GM12864 (cell line): Measurements from ENCODE around the gene SEC62.
A peak's percentile ranks its signal among the peaks of the same experiment; 100 is the strongest.

Experiments
- DNase-seq: peaks from one replicate; pipeline ENCODE4 v3.0.0-alpha.2; 2011; ENCODE audit warnings: low read depth
- H3K4me3 ChIP-seq: 2 replicates; pipeline ENCODE4 v1.5.1; 2011; ENCODE audit warnings: mild to moderate bottlenecking, low read depth, low read length, control low read depth
- TF ChIP-seq, protein P1 (sequence below): IDR thresholded peaks from 2 replicates; pipeline ENCODE4 v1.5.1; 2011; ENCODE audit warnings: low read depth, mild to moderate bottlenecking, moderate library complexity, low read length, control low read depth, inconsistent platforms; ENCODE audit errors: missing control alignments

The SEC62 gene

DNA sequence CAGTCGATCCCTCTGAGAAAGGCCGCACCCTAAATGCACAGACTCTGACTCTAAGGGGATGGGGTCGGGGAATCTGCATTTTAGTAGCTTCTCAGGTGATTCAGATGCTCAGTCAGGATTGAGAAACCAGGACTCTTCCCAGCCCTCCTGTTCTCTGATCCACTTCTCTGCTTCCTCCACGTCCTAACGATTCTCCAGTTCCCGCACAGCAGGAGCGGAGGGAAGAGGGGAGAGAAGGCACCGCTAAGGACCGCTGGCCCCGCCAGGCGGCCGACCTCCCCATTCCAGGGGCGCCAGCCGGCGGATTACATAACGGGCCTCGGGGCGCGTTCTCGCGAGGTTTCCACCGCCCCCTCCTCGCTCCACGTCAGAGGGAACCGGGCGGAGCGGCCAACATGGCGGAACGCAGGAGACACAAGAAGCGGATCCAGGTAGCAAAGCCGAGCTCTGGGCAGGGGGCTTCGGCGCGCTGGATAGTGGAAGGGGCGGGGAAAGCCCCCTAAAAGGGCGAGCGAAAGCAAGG, at the start of gene SEC62:
Gene SEC62, plus strand, starts transcription at position 380 of the 523 bp plus-strand sequence. Its CDS starts 16 bp downstream, at position 396.
- TF ChIP-seq, protein P1, sequence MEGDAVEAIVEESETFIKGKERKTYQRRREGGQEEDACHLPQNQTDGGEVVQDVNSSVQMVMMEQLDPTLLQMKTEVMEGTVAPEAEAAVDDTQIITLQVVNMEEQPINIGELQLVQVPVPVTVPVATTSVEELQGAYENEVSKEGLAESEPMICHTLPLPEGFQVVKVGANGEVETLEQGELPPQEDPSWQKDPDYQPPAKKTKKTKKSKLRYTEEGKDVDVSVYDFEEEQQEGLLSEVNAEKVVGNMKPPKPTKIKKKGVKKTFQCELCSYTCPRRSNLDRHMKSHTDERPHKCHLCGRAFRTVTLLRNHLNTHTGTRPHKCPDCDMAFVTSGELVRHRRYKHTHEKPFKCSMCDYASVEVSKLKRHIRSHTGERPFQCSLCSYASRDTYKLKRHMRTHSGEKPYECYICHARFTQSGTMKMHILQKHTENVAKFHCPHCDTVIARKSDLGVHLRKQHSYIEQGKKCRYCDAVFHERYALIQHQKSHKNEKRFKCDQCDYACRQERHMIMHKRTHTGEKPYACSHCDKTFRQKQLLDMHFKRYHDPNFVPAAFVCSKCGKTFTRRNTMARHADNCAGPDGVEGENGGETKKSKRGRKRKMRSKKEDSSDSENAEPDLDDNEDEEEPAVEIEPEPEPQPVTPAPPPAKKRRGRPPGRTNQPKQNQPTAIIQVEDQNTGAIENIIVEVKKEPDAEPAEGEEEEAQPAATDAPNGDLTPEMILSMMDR, result peak; percentile 64
- peak within 1 kb of the TSS; percentile 98 for H3K4me3 ChIP-seq
- peak; percentile 83 for DNase-seq

GRCh38 chr3:169923189-169923588, 43.4 kb upstream of the SEC62 start:
- TF ChIP-seq, protein P1, result no peak
- no peak overlapping the region for H3K4me3 ChIP-seq
- no peak for DNase-seq

GRCh38 chr3:169923831-169924230, 42.8 kb upstream of the SEC62 start:
- TF ChIP-seq, protein P1, result no peak
- no peak overlapping the region for H3K4me3 ChIP-seq
- no peak for DNase-seq

GRCh38 chr3:169929830-169930519, 36.6 kb upstream of the SEC62 start:
- no peak overlapping the region for H3K4me3 ChIP-seq
- no peak for DNase-seq
- TF ChIP-seq, protein P1, result peak; percentile 41

DNA sequence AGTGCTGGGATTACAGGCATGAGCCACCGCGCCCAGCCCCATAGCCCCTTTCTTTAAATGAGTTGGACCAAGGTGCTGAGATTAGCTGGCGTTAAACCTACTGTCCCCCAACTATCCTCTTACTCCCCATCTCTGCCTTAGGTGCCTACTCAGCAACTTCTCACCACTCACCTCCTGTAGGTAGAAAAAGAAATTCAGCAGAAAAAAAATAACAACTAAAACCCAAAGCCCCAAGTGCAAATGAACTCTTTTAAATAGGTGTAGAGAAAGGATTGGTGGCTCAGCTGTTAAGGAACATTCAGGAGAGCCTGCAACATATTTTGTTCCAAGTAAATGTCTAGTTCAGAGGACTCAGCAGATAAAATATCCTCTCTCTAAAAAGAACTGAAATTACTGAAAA, 35.8 kb upstream of the SEC62 start:
- DNase-seq, result no peak
- H3K4me3 ChIP-seq, result no peak overlapping the region
- TF ChIP-seq, protein P1, result no peak

- TF ChIP-seq, protein P1, result no peak
- H3K4me3 ChIP-seq, result no peak overlapping the region; the same call in 1 of the 2 replicates
- DNase-seq, result peak; percentile 86
Observed at GRCh38 chr3:169931747-169932520, 34.7 kb upstream of the SEC62 start.
